ENCODE data around the gene WDFY1.

- TF ChIP-seq CTCF (IDR thresholded peaks at IDR 0.05) (no peak), POLR2AphosphoS5 (IDR thresholded peaks at IDR 0.05) (no peak)
These were observed 36.1 kb upstream of the WDFY1 start for GRCh38 chr2:223981241-223981640.

Measured in esophagus muscularis mucosa (tissue), 3 donors.